A673 (cell line): Measurements from ENCODE around the gene GRIK4. TPM values are rescaled to one million over a fixed set of nuclear protein-coding genes. Genes with fewer than 3 reads are reported as not detected.

Experiments used
- BruUV-seq: library from RNA; stranded (reverse); fragments of 400-500 nt; replicated peaks from 2 replicates; lab custom pipeline; 2021; lab: Mats Ljungman, UMichigan
- CTCF ChIA-PET: fragments of 300-600 bp; sonication (Branson Sonifier 250); formaldehyde crosslinking; loops from one replicate; lab custom pipeline; 2022; ENCODE audit warnings: antibody characterized with exemption; lab: Charles Lee
- POLR2A ChIA-PET: fragments of 300-600 bp; sonication (Branson Sonifier 250); formaldehyde crosslinking; loops from one replicate; lab custom pipeline; 2022; ENCODE audit warnings: antibody characterized with exemption; ENCODE audit not compliant: low non-redundant PET; lab: Charles Lee
- DNase-seq: peaks from one replicate; pipeline ENCODE4 v3.0.0-alpha.2; 2015; ENCODE audit warnings: low spot score
- H3K27ac ChIP-seq: fragments of 200-600 bp; sonication (generic); 2 replicates; pipeline ENCODE4 v1.5.1; 2016; ENCODE audit warnings: mixed run types, low read depth, mild to moderate bottlenecking, mixed read lengths, antibody characterized with exemption, low read length; ENCODE audit not compliant: poor library complexity, severe bottlenecking
- H3K27me3 ChIP-seq: fragments of 200-600 bp; sonication (generic); replicated peaks from 2 replicates; pipeline ENCODE4 v1.6.1; 2017; ENCODE audit warnings: mixed run types, low read depth, mild to moderate bottlenecking, mixed read lengths, antibody characterized with exemption, low read length; ENCODE audit not compliant: insufficient read depth, poor library complexity
- H3K36me3 ChIP-seq: fragments of 200-600 bp; sonication (generic); 2 replicates; pipeline ENCODE4 v1.6.1; 2016; ENCODE audit warnings: mixed run types, mild to moderate bottlenecking, mixed read lengths, antibody characterized with exemption, low read length; ENCODE audit not compliant: insufficient read depth, poor library complexity, severe bottlenecking
- H3K4me1 ChIP-seq: fragments of 200-600 bp; sonication (generic); 2 replicates; pipeline ENCODE4 v1.6.1; 2017; ENCODE audit warnings: mixed run types, mild to moderate bottlenecking, mixed read lengths, antibody characterized with exemption, low read length; ENCODE audit not compliant: insufficient read depth, poor library complexity, severe bottlenecking
- H3K4me3 ChIP-seq: fragments of 200-600 bp; sonication (generic); 2 replicates; pipeline ENCODE4 v1.5.1; 2016; ENCODE audit warnings: low read depth, mixed run types, mild to moderate bottlenecking, mixed read lengths, low read length; ENCODE audit not compliant: poor library complexity, severe bottlenecking
- H3K9me3 ChIP-seq: fragments of 200-600 bp; sonication (generic); 2 replicates; pipeline ENCODE4 v1.6.1; 2016; ENCODE audit warnings: mixed run types, low read depth, mild to moderate bottlenecking, mixed read lengths, antibody characterized with exemption, low read length; ENCODE audit not compliant: poor library complexity, severe bottlenecking
- EZH2 ChIP-seq: fragments of 200-600 bp; sonication (generic); IDR thresholded peaks from 2 replicates; pipeline ENCODE4 v1.6.1; 2017; ENCODE audit warnings: borderline replicate concordance, low read depth, mild to moderate bottlenecking, mixed read lengths, antibody characterized with exemption, low read length; ENCODE audit not compliant: poor library complexity, severe bottlenecking
- intact Hi-C: fragments of 100-400 bp; cut with micrococcal nuclease; formaldehyde crosslinking; loops from one replicate; pipeline ENCODE4 v1.10.0; 2022; ENCODE audit not compliant: unreplicated experiment
- total RNA-seq: library from RNA; stranded (reverse); gene quantifications from 2 replicates; pipeline ENCODE4 v1.2.3, GENCODE V29; 2021
- TF ChIP-seq, protein P1 (sequence below): fragments of 300-800, 200-600 bp; sonication (generic); conservative IDR thresholded peaks from 2 replicates; pipeline ENCODE4 v1.5.1; 2017; ENCODE audit warnings: low read depth, mild to moderate bottlenecking, antibody characterized with exemption, low read length, moderate library complexity, mixed read lengths

Gene GRIK4
- total RNA-seq, 1 experiment from 2014 or later, result not detected

- Histone ChIP-seq H3K27me3 (no peaks in the 10 kb centered on the region), H3K27ac (no peak overlapping the region), H3K9me3 (no peaks in the 10 kb centered on the region), H3K36me3 (no peaks in the 10 kb centered on the region), H3K4me1 (peaks cover 4% of the 10 kb centered on the region), H3K4me3 (no peak overlapping the region)
- CTCF ChIA-PET, result no interaction called here
- DNase-seq, result no peak
- TF ChIP-seq EZH2, result no peak
- TF ChIP-seq, protein P1, sequence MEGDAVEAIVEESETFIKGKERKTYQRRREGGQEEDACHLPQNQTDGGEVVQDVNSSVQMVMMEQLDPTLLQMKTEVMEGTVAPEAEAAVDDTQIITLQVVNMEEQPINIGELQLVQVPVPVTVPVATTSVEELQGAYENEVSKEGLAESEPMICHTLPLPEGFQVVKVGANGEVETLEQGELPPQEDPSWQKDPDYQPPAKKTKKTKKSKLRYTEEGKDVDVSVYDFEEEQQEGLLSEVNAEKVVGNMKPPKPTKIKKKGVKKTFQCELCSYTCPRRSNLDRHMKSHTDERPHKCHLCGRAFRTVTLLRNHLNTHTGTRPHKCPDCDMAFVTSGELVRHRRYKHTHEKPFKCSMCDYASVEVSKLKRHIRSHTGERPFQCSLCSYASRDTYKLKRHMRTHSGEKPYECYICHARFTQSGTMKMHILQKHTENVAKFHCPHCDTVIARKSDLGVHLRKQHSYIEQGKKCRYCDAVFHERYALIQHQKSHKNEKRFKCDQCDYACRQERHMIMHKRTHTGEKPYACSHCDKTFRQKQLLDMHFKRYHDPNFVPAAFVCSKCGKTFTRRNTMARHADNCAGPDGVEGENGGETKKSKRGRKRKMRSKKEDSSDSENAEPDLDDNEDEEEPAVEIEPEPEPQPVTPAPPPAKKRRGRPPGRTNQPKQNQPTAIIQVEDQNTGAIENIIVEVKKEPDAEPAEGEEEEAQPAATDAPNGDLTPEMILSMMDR, result no peak
- intact Hi-C loops, result no loop called here
- POLR2A ChIA-PET, result no interaction called here
- no TSS peak for BruUV-seq
Measured at GRCh38 chr11:120611581-120611980, 100.0 kb downstream of the GRIK4 start.

GRCh38 chr11:120612513-120613263, 101.1 kb downstream of the GRIK4 start:
- no TSS peak for BruUV-seq
- Histone ChIP-seq H3K4me1 (peaks cover 4% of the 10 kb centered on the region), H3K9me3 (no peaks in the 10 kb centered on the region), H3K27ac (no peak overlapping the region), H3K4me3 (no peak overlapping the region), H3K27me3 (no peaks in the 10 kb centered on the region), H3K36me3 (no peaks in the 10 kb centered on the region)
- no peak for TF ChIP-seq EZH2
- TF ChIP-seq, protein P1, result no peak
- ChIA-PET POLR2A (interaction anchor here (0.7 kb wide), 1 partner anchor 34 kb away, joined by 3 read pairs; no protein-coding TSS in a partner anchor), CTCF (no interaction called here)
- DNase-seq, result no peak
- intact Hi-C loops, result no loop called here

- CTCF ChIA-PET, result interaction anchor here (0.6 kb wide), 1 partner anchor 618 kb away, joined by 4 read pairs; no protein-coding TSS in a partner anchor
Measured at GRCh38 chr11:120613264-120614226, 102.0 kb downstream of the GRIK4 start.

More at GRCh38 chr11:120613264-120614226, 102.0 kb downstream of the GRIK4 start:
- no TSS peak for BruUV-seq
- Histone ChIP-seq H3K4me1 (peaks cover 4% of the 10 kb centered on the region), H3K9me3 (peaks cover 4% of the 10 kb centered on the region), H3K27ac (no peak overlapping the region), H3K27me3 (no peaks in the 10 kb centered on the region), H3K36me3 (no peaks in the 10 kb centered on the region), H3K4me3 (no peak overlapping the region)
- intact Hi-C loops, result no loop called here
- TF ChIP-seq, protein P1, result no peak
- no peak for TF ChIP-seq EZH2
- DNase-seq, result no peak
- POLR2A ChIA-PET, result interaction anchor here (0.7 kb wide), 1 partner anchor 35 kb away, joined by 3 read pairs; no protein-coding TSS in a partner anchor
